Keratinocyte (primary cell): Measurements from ENCODE around the gene HOXD1. TPM values are rescaled to one million over a fixed set of nuclear protein-coding genes. Genes with fewer than 3 reads are reported as not detected.

Source experiments
- DNase-seq: peaks from one replicate; pipeline ENCODE4 v3.0.0-alpha.2; 2011; ENCODE audit warnings: low read depth, missing footprints, low spot score
- FAIRE-seq: peaks from 2 replicates; lab custom pipeline; 2011; peaks lifted over from hg19 to GRCh38; lab: Jason Lieb, UNC
- H2AFZ ChIP-seq: 2 replicates; pipeline ENCODE4 v1.6.0; 2012; ENCODE audit warnings: low read length, control low read depth, inconsistent platforms; ENCODE audit not compliant: control insufficient read depth
- H3K27ac ChIP-seq: 2 replicates; pipeline ENCODE4 v1.5.1; 2011; ENCODE audit warnings: low read length; ENCODE audit not compliant: control insufficient read depth, insufficient read depth
- H3K27me3 ChIP-seq: 3 replicates; pipeline ENCODE4 v1.6.0; 2011; ENCODE audit warnings: low read length; ENCODE audit not compliant: control insufficient read depth, insufficient read depth; ENCODE audit errors: extremely low read depth
- H3K36me3 ChIP-seq, 2 experiments: 2 replicates in 1 of 2; 3 replicates in 1 of 2; pipeline ENCODE4 v1.5.1; 2011; ENCODE audit warnings: low read length in 2 of 2, mild to moderate bottlenecking in 1 of 2; ENCODE audit not compliant: control insufficient read depth in 2 of 2, insufficient read depth in 2 of 2; ENCODE audit errors: extremely low read depth in 1 of 2
- H3K4me1 ChIP-seq: 3 replicates; pipeline ENCODE4 v1.5.1; 2011; ENCODE audit warnings: low read length; ENCODE audit not compliant: control insufficient read depth, insufficient read depth; ENCODE audit errors: extremely low read depth
- H3K4me2 ChIP-seq: 3 replicates; pipeline ENCODE4 v1.6.0; 2011; ENCODE audit warnings: low read depth, low read length; ENCODE audit not compliant: control insufficient read depth, insufficient read depth; ENCODE audit errors: extremely low read depth
- H3K4me3 ChIP-seq, 3 experiments: fragments of 200-600 bp in 1 of 3; sonication (generic) in 1 of 3; 2 replicates in 2 of 3; 3 replicates in 1 of 3; pipeline ENCODE4 v1.5.1; 2011 to 2016; ENCODE audit warnings: low read length in 3 of 3, mild to moderate bottlenecking in 3 of 3, control low read depth in 2 of 3, inconsistent platforms in 1 of 3, low read depth in 1 of 3, mixed read lengths in 1 of 3, mixed run types in 1 of 3, moderate library complexity in 1 of 3; ENCODE audit not compliant: control insufficient read depth in 2 of 3, insufficient read depth in 2 of 3; ENCODE audit errors: extremely low read depth in 1 of 3
- H3K79me2 ChIP-seq: 2 replicates; pipeline ENCODE4 v1.6.0; 2012; ENCODE audit warnings: low read length; ENCODE audit not compliant: control insufficient read depth, insufficient read depth
- H3K9ac ChIP-seq: 3 replicates; pipeline ENCODE4 v1.6.0; 2011; ENCODE audit warnings: low read length; ENCODE audit not compliant: control insufficient read depth, insufficient read depth; ENCODE audit errors: extremely low read depth
- H3K9me1 ChIP-seq: 3 replicates; pipeline ENCODE4 v1.6.0; 2011; ENCODE audit warnings: low read length; ENCODE audit not compliant: control insufficient read depth, insufficient read depth; ENCODE audit errors: extremely low read depth
- H3K9me3 ChIP-seq: 2 replicates; pipeline ENCODE4 v1.5.1; 2012; ENCODE audit warnings: low read depth, low read length; ENCODE audit not compliant: control insufficient read depth
- H4K20me1 ChIP-seq: 3 replicates; pipeline ENCODE4 v1.6.0; 2011; ENCODE audit warnings: low read length; ENCODE audit not compliant: control insufficient read depth, insufficient read depth; ENCODE audit errors: extremely low read depth
- CTCF ChIP-seq, 3 experiments: IDR thresholded peaks in 1 of 3; conservative IDR thresholded peaks in 1 of 3; optimal IDR thresholded peaks in 1 of 3; 2 replicates in 2 of 3; 3 replicates in 1 of 3; pipeline versions ENCODE3 to v1.5.1; 2011; ENCODE audit warnings: low read length in 3 of 3, mild to moderate bottlenecking in 3 of 3, moderate library complexity in 2 of 3, control low read depth in 1 of 3, inconsistent platforms in 1 of 3; ENCODE audit not compliant: insufficient read depth in 2 of 3; ENCODE audit errors: extremely low read depth in 1 of 3
- EZH2 ChIP-seq: IDR thresholded peaks from one replicate; pipeline ENCODE4 v1.6.1; 2012; ENCODE audit warnings: inconsistent platforms, mild to moderate bottlenecking, low read length, moderate library complexity
- dilution Hi-C: fragments of 300-500 bp; cut with MboI; formaldehyde crosslinking; loops from one replicate; pipeline ENCODE4 v1.7.0; 2020; ENCODE audit warnings: low sequenced_read_pairs; ENCODE audit not compliant: extremely low pct_ligation_motif_present
- polyA plus RNA-seq, 5 experiments: library from polyadenylated mRNA; depleted of rRNA in 3 of 5; stranded (reverse) in 3 of 5; stranded (forward) in 1 of 5; unstranded in 1 of 5; fragments of >200 nt; gene quantifications; 1 replicate in 1 of 5; 2 replicates in 3 of 5; 3 replicates in 1 of 5; pipeline versions ENCODE4 v1.2.1 to v1.2.3, GENCODE V29; 2011 to 2012; ENCODE audit warnings: missing spikeins in 2 of 5, low read depth in 1 of 5, low replicate concordance in 1 of 5

Gene HOXD1
- polyA plus RNA-seq, 1 donor (not counting 4 experiments of a cell fraction or from before 2014, with no cell fraction given), result not detected

DNA sequence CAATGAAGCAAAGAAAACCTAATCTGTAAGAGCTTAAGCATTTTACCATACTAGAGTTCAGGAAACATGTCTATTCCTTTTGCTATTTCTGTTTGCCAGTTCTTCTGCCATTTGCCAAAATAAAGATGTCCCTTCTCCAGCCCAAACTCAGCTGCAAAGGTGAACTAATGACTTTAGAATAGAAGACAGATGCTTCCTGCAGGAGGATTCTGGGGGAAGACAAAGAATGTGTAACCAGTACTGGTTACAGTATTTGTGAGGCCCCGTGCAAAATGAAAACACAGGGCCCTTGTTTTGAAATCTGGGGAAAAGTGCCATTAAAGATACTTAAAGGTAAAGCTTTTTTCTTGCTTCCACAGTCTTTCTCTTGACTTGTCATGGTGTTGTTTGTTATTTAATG is 46.5 kb downstream of the HOXD1 start:
- FAIRE-seq, result no peak
- dilution Hi-C loops, result no loop called here

DNA sequence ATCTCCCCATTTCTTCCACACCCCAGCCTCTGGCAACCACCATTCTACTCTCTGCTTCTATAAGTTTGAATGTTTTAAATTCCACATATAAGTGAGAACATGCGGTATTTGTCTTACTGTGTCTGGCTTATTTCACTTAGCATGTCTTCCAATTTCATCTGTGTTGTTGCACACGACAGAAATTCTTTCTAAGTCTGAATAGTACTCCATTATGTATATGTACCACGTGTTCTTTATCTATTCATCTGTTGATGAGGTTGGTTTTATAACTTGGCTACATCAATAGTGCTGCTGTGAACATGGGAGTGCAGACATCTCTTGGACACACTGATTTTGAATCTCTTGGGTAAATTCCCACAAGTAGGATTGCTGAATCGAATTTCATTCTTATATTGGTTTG is 49.0 kb downstream of the HOXD1 start:
- H3K4me3 ChIP-seq, result no peak overlapping the region
- no peaks in the 10 kb centered on the region for H3K79me2 ChIP-seq
- H3K27me3 ChIP-seq, result no peaks in the 10 kb centered on the region
- no peak overlapping the region for H3K9ac ChIP-seq
- no peaks in the 10 kb centered on the region for H4K20me1 ChIP-seq
- H3K9me1 ChIP-seq, result no peaks in the 10 kb centered on the region
- no peak overlapping the region for H2AFZ ChIP-seq
- TF ChIP-seq CTCF (optimal IDR thresholded peaks at IDR 0.05 in 1 of 3, IDR thresholded peaks at IDR 0.05 in 1 of 3, conservative IDR thresholded peaks at IDR 0.05 in 1 of 3; ENCODE audit: extremely low read depth in 1 of 3, insufficient read depth in 2 of 3, low read length in 3 of 3) (no peak), EZH2 (no peak)
- FAIRE-seq (no peak), DNase-seq (no peak)
- no peak overlapping the region for H3K27ac ChIP-seq
- H3K36me3 ChIP-seq, result no peaks in the 10 kb centered on the region
- dilution Hi-C loops, result no loop called here
- no peaks in the 10 kb centered on the region for H3K9me3 ChIP-seq
- H3K4me2 ChIP-seq, result no peak overlapping the region
- H3K4me1 ChIP-seq, result no peaks in the 10 kb centered on the region

More for the DNA sequence above, 46.5 kb downstream of the HOXD1 start:
- no peaks in the 10 kb centered on the region for H3K4me1 ChIP-seq
- H3K79me2 ChIP-seq, result no peaks in the 10 kb centered on the region
- H3K9me3 ChIP-seq, result no peaks in the 10 kb centered on the region
- TF ChIP-seq EZH2 (no peak), CTCF (optimal IDR thresholded peaks at IDR 0.05 in 1 of 3, IDR thresholded peaks at IDR 0.05 in 1 of 3, conservative IDR thresholded peaks at IDR 0.05 in 1 of 3; ENCODE audit: extremely low read depth in 1 of 3, insufficient read depth in 2 of 3, low read length in 3 of 3) (no peak)
- no peak overlapping the region for H3K27ac ChIP-seq
- peaks cover 3% of the 10 kb centered on the region for H3K27me3 ChIP-seq
- H3K36me3 ChIP-seq, result no peaks in the 10 kb centered on the region
- H4K20me1 ChIP-seq, result no peaks in the 10 kb centered on the region
- H3K4me2 ChIP-seq, result no peak overlapping the region
- no peaks in the 10 kb centered on the region for H3K9me1 ChIP-seq
- no peak overlapping the region for H3K4me3 ChIP-seq
- no peak overlapping the region for H2AFZ ChIP-seq
- H3K9ac ChIP-seq, result no peak overlapping the region
- no peak for DNase-seq
